Pulmonary artery endothelial cell (primary cell): ENCODE data around the gene ACAP2. TPM values are rescaled to one million over a fixed set of nuclear protein-coding genes. Genes with fewer than 3 reads are reported as not detected.
A peak's percentile ranks its signal among the peaks of the same experiment; 100 is the strongest.
"Not testable (repeated sequence)": the region's sequence is repeated elsewhere in the genome, so short reads cannot be mapped to it uniquely, and the experiment has no call there.

Experiments
- DNase-seq: peaks from one replicate; pipeline ENCODE4 v3.0.0-alpha.2; 2011; ENCODE audit warnings: low read depth, low spot score
- total RNA-seq: library from RNA; depleted of rRNA; stranded (reverse); fragments of >200 nt; gene quantifications from 2 replicates; pipeline ENCODE4 v1.2.3, GENCODE V29; 2014

Gene ACAP2
- total RNA-seq, 1 donor from 2014 or later: 52.8 TPM

DNA sequence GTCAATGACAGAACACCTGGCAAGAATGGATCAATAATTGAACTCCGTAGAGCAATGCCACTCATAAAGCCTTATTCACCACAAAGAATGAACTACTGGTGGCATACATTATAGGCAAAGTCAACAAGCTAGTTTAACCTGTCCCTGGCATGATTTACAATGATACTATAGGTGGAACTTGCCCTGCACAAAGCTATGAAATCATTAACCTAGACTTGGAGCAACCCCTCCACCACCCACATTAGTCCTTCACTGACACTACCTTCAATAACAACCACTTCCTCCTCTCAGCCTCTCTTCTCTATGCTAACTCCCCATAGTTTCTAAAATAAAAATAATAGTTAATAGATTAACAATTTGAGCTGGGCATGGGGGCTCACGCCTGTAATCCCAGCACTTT lies 54.4 kb downstream of the ACAP2 start:
- DNase-seq: no peak

DNA sequence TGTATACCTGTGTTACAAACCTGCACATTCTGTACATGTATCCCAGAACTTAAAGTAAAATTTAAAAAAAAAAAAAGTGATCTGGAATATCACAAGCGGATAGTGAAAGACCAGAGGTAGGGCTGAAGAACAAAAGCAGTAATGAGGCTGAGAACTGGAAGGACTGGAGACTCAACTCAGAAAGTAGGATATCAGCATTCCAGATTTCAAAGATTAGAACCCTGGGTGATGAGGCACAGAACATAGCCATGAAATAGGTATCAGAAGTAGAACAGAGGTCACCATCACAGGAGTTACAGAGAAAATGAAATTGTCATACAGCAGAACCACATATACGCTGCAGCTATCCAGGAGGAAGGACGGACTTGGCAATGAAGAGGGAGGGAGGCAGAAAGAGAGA lies 56.1 kb downstream of the ACAP2 start:
- no peak for DNase-seq

DNA sequence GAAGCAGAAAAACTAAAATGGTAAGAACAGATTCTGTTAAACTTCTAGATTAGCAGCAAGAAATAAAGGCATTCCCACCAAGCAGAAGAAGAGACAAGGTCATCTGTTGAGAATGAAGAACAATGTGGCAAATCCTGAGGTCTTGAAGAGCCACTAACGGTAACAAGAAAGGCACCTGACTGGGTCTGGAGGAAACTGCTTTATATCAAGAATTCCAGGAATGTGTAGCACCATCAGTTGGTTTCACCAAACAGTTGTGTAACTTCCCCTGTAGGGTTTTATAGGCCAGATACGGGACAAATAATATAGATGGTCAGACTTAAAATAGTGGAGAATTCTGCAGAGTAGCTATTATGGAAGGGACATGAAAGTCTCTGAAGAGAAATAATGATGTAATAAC lies 57.3 kb downstream of the ACAP2 start:
- peak; percentile 60 for DNase-seq

DNA sequence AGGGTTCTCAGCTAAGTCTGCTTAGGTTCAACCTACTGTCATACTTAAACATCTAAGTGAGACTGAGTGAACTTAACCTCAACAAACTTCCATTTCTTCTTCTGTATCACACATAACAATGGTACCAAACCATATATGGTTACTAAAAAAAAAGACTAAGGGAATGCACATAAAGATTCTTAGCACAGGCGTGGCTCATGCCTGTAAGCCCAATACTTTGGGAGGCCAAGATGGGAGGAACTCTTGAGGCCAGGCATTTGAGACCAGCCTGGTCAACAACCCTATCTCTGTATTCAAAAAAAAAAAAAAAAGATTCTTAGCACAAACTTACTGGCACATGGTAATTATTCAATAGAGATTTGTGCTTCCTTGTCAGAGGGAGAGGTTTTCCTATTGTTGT lies 57.9 kb downstream of the ACAP2 start:
- no peak for DNase-seq

DNA sequence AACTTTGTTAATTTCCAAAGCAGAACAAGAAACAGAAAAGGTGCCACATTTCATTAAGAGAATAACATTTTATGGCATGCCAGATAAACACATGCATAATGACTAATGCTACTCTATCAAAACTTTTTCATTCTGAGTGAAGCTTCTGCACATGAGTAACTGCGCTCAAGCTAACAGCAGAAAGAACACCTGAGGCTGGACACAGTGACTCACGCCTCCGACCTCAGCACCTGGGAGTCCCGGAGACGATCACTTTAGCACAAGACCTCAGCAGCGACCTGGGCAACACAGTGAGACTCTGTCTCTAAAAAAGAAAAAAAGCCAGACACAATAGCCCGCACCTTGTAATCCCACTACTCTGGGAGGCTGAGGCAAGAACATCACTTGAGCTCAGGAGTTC lies 70.6 kb downstream of the ACAP2 start:
- DNase-seq: no peak

DNA sequence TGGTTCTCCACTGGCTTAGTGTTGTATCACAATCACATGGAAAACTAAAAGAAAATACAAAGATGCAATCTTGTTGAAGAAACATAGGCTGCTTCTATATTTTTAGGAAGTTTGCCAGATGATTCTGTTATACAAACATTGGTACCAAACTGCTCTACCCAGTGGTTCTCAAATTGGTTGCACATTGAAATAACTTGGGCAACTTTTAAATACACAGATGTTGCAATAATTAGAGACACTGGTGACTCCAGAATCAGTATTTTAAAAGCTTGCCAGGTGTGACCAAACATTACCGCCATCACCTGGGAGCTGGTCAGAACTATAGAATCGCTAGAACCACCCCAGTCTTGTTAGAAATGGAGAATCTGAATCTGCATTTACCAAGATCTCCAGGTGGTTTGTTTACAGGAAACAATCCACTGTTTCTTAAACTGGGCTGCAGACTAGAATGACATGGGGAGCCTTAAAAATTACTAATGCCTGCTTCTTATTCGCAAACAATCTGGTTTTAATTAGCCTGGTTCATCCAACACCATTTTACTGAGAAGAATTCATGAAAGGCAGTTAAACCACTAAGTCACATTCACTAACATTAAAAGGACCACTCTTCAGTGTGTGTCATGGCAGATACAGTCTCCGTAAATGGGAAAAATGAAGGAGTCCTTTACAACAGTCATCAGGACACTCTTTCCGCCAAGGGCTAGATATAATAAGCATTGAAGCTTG lies 76.5 kb downstream of the ACAP2 start:
- DNase-seq: no peak

DNA sequence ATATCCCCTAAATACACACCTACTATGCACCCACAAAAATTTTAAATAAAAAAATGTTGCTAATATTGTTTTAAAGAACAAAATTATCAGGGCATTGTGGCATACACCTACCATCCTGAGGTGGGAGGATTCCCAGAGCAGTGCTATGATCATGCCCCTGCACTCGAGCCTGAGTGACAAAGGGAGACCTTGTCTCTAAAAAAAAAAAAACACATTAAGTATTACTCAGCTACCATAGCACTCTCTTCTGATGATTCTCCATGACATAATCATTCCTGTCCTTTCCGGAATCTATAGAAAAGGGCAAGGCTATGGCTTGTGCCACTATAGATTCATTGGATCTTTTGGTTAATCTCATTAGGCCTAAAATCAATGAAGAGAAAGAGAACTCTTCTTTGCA lies 77.4 kb downstream of the ACAP2 start:
- DNase-seq: no peak

DNA sequence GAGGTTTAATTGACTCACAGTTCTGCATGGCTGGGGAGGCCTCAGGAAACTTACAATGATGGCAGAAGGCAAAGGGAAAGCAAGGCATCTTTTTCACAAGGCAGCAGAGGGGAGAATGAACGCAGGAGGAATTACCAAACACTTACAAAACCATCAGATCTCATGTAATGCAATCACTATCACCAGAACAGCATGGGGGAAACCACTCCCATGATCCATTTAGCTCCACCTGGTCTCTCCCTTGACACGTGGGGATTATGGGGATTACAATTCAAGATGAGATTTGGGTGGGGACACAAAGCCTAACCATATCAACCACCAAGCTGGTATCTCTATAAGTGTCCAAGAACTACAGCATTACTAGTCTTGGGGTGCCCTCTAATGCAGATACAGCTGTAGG lies 85.0 kb downstream of the ACAP2 start:
- not testable (repeated sequence) for DNase-seq

DNA sequence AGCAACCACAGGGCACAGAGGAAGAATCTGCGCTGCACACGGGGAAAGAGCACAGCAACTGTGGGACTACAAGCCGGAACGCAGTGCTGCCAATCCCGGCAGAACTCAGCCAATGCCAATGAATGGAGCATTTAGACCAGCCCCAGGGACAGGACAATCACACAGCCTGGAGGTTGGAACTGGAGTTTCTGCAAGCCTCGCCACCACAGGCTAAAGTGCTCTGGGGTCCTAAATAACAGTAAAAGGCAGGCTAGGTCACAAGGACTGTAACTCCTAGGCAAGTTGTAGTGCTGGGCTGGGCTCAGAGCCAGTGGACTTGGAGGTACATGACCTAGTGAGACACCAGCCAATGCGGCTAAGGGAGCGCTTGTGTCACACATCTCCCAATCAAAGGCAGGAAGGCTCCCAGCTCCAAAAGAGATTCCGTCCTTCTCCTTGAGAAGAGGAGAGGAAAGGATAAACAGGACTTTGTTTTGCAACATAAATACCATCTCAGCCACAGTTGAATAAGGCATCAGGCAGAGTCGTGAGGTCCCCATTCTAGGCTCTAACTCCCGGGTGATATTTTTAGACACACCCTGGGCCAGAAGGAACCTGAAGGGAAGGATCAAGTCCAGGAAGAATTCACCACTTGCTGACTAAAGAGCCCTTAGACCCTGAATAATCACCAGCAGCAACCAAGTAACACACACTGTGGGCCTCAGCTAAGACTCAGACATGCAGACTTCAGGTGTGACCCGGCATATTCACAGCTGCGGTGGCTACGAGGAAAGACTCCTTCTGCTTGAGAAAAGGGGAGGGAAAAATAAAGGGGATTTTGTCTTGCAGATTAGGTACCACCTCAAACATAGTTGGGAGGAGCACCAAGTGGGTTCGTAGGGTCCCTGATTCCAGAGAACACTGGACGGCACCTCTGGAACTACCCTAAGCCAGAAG lies 86.4 kb downstream of the ACAP2 start:
- DNase-seq: no peak

DNA sequence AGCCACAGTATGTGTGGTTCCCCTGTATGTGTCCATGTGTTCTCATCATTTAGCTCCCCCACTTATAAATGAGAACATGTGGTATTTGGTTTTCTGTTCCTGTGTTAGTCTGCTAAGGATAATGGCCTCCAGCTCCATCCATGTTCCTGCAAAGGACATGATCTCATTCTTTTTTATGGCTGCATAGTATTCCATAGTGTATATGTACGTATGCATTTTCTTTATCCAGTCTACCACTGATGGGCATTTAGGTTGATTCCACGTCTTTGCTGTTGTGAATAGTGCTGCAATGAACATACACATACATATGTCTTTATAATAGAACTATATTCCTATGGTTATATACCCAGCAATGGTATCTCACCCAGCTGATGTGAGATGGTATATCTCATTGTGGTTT lies 88.8 kb downstream of the ACAP2 start:
- DNase-seq: not testable (repeated sequence)

DNA sequence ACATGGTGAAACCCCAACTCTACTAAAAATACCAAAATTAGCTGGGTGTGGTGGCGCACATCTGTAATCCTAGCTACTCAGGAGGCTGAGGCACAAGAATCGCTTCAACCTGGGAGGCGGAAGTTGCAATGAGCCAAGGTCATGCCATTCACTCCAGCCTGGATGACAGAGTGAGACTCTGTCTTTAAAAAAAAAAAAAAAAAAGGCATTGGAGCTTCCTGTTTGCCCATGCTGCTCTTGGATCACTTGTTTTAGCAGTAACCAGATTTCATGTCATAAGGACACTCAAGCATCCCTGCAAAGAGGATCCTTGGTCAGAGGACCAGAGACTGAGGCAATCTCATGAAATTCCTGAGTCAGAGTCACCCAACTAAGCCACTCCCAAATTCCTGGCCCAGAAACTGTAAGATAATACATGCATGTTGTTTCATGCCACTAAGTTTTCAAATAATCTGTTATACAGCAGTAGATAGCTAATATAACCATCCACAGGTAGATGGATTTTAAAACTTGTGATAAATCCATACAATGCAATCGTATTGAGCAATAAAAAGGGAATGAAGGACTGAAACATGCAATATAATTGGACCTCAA lies 89.8 kb downstream of the ACAP2 start:
- no peak for DNase-seq

DNA sequence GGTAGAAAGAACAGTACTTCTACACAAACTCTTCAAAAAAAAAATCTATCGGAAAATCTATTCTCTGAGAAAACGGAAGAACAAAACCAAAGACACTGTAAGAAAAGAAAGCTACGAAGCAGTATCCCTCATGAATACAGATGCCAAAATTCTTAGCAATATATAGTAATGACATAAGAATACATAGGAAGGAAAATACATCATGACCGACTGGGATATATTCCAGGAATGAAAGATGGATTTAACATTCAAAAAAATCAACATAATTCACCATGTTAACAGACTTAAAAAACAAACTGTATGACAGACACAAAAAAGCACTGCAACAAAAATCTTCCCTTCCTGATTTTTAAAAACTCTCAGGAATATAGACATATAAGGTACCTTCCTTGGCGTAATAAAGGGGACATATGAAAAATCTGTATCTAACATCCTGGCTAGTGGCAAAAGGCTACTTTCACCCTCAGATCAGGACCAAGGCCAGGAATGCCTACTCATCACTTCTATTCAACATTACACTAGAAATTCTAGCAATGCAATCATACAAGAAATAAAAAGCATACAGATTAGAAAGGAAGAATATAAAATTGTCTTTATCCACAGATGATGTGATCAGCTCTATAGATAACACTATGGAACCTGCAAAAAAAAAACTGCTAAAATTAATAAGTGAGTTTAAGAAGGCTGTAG lies 94.2 kb downstream of the ACAP2 start:
- no peak for DNase-seq

DNA sequence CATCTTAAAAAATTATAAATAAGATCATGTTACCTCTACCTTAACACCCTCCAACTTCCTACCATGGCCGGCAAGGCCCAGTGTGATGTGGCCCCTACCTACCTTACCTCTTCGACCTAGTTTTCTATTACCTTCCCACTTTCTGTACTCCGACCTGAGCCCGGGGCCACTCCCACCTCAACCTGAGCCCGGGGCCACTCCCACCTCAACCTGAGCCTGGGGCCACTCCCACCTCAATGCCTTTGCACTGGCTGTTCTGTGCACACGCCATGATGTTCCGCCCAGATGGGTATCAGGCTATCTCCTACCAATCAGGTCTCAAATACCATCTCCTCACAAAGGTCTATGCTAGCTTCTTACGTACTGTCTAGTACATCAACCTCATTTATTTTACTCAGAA lies 105.1 kb downstream of the ACAP2 start:
- no peak for DNase-seq

DNA sequence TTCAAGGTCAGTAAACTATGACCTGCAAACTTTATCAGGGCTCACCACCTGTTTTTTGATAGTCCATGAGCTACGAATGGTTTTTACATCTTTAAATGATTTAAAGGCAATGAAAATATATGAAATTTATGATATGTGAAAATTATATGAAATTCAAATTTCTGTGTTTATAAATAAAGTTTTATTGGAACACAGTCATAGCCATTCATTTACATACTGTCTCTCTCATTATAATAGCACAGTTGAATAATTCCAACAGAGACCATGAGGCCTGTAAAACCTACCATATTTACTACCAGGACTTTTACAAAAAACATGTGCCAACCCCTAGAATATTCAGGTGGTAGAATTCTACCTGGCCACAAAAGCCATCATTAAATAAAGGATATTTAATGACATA lies 107.9 kb downstream of the ACAP2 start:
- DNase-seq: no peak

DNA sequence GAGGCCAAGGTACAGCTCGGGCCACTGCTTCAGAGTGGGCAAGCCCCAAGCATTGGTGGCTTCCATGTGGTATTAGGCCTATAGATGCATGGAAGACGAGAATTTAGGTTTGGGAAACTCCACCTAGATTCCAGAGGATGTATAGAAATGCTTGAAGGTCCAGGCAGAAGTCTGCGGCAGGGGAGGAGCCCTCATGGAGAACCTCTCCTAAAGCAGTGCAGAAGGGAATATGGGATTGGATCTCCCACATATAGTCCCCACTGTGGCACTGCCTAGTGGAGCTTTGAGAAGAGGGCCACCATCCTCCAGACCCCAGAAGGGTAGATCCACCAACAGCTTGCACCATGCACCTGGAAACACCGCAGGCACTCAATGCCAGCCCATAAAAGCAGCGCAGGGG lies 123.8 kb downstream of the ACAP2 start:
- no peak for DNase-seq

DNA sequence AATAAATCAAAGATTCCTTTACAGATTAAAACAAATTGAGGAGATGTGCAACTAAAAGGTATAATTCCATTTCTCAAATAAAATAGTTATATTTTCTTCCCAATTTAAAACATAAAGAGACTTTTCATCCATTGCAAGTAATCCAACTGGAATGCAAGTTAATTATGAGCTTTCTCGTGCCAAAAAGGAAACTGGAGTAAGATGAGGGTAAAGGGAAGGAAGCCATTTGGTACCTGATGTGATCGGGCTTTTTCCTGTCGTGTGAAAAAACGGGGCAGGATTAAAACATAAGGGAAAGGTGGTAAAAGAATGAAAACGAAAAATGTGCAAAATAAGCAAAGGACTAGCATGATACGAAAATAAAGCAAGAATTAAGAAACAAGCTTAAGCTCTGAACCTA lies 130.1 kb downstream of the ACAP2 start:
- peak; percentile 7 for DNase-seq

DNA sequence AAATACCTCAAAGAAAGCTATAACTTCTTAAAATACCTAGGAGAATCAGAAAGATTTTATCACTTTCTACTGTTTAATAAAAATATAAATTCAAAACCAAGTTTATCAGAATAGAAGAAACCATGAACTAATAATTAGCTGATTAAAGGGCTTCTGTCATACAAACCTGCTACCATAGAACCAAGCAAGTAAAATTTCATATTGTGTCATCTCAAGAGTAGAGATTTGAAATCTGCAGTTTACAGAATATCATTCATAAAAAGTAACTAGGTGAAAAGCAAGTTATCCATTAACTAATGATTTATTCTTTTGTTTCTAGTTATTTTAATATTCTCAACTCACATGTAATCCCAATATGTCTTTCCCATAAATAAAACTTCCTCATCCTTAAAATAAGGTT lies 135.1 kb downstream of the ACAP2 start:
- DNase-seq: no peak

DNA sequence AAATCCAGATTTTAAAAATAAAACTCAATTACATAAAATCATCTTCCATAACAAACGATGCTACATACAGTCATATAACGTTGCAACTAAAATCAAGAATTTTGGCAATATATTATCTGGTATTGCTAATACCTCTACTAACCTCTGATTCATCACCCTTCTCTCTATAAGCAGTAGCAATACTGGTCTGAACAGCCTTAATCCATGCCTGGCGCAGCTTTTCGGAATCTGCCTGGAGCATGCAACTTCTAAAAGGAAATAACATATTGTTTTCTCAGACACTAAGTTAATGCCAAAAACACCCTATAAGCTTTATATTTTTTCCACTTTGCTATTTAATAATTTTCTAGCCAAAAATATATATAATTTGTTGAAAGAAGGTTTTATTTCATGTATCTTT lies 136.5 kb downstream of the ACAP2 start:
- no peak for DNase-seq

DNA sequence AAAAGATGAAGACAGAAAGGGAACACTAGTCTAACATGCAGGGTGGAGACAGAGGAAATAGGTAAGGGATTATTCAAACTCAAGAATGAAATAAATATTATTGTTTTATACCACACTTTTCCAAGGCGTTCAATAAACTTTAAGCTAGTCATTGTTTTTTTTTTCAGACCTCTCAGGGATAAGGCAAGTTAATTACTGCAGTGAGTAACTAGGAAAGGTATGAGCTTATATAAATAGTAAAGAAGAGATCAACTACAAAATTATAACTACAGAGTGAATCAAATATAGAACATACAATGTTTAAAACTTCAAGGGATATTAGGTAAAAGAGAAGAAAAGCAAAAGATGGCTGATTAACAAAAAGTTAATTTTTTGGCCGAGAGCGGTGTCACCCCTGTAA lies 140.4 kb downstream of the ACAP2 start:
- no peak for DNase-seq

DNA sequence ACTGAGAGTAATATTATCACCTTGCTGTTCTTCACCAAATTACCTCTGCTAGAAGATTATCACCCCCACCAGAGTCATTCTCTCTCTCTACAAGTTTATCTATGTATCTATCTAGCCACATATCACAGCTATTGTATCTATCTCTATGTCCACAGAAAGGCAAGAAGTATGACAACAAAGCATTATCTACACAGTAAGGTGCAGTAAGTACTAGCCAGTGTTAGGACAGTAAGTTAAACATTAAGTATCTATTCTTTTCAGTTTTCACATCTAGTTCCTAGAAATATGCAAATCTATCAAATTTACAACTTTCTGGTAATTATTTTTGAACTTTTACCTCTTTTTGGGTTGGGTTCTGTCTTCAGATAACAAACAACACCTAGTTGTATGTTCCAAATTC lies 145.4 kb downstream of the ACAP2 start:
- DNase-seq: no peak

DNA sequence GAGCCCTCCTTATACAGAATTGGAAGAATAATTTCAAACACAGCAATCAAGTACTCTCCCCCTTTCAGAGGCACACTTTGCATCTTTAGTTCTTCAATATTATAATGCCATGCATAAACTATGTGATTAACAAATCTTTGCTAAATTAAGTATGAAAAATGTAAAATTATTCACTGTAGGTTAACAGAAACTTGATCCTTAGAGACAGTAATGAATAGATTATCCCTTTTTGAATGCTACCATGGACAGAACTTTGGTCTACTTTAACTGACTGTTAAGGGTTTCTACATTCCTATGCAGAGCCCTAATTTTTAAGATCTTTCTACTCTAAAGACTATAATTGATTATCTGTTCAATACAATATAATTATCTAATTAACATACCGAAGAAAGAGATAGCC lies 146.2 kb downstream of the ACAP2 start:
- no peak for DNase-seq

DNA sequence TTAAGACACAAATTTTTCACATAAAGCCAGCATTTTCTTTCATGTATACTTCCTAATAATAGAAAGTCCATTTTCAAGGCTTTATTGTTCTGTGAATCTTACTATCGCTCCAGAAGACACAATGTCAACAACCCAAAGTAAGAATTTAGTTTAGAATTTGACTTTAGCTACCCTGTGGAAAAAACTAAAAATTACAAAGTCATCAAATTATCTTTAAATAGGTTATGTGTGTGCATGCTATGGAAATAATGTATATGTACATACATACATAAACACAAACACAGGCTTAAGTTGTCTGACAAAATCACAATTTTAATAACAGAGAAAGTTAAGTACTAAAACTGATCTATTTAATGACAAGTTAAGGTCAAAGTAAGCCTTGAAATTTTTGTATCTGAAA lies 151.7 kb downstream of the ACAP2 start:
- no peak for DNase-seq
